ENCODE measurements around the gene ASPSCR1. TPM values are rescaled to one million over a fixed set of nuclear protein-coding genes. Genes with fewer than 3 reads are reported as not detected.
A peak's percentile ranks its signal among the peaks of the same experiment; 100 is the strongest.

The ASPSCR1 gene
- total and polyA plus RNA-seq, 10 of the 15 experiments (the other 5 are each of a cell fraction or from before 2014, with no cell fraction given), result 1.5 to 48.4 (median 25.4) TPM

DNA sequence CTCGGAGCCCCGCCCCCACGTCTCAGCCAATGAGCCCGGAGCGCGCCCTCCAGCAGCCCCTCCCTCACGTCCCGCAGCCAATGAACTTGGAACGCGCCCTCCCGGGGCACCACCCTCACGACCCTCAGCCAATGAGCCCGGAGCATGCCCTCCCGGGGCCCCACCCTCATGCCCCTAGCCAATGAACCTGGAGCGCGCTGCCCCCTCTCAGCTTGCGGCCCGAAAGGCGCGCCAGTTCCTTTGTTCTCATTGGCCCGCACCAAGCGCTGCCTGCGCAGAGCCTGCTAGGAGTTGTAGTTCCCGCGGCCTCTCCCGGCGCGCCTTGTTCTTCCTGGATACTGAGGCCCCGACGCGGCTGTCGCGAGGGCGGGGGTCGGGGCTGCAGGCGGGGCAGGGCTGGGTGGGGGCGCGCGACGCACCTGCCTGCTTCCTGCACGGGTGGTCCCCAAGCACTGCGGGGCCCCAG is 45.6 kb downstream of the ASPSCR1 start, which contains the start of gene LRRC45 (continued):
- TF ChIP-seq, protein P1, sequence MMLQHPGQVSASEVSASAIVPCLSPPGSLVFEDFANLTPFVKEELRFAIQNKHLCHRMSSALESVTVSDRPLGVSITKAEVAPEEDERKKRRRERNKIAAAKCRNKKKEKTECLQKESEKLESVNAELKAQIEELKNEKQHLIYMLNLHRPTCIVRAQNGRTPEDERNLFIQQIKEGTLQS (IDR thresholded peaks at IDR 0.05; ENCODE audit: borderline replicate concordance, extremely low read depth, low read depth, low read length), result no peak
- TF ChIP-seq JUND (IDR thresholded peaks at IDR 0.05; ENCODE audit: low read depth, low read length), result no peak
- TF ChIP-seq CHD4 (IDR thresholded peaks at IDR 0.05), result no peak
- no peak for TF ChIP-seq ASH2L (IDR thresholded peaks at IDR 0.05; ENCODE audit: borderline replicate concordance, low read depth)
- no peak for TF ChIP-seq RUNX3 (IDR thresholded peaks at IDR 0.05; ENCODE audit: low read length)
- no peak for TF ChIP-seq LARP7 (IDR thresholded peaks at IDR 0.05)
- TF ChIP-seq ZNF24 (IDR thresholded peaks at IDR 0.05), result no peak
- TF ChIP-seq, protein P2, sequence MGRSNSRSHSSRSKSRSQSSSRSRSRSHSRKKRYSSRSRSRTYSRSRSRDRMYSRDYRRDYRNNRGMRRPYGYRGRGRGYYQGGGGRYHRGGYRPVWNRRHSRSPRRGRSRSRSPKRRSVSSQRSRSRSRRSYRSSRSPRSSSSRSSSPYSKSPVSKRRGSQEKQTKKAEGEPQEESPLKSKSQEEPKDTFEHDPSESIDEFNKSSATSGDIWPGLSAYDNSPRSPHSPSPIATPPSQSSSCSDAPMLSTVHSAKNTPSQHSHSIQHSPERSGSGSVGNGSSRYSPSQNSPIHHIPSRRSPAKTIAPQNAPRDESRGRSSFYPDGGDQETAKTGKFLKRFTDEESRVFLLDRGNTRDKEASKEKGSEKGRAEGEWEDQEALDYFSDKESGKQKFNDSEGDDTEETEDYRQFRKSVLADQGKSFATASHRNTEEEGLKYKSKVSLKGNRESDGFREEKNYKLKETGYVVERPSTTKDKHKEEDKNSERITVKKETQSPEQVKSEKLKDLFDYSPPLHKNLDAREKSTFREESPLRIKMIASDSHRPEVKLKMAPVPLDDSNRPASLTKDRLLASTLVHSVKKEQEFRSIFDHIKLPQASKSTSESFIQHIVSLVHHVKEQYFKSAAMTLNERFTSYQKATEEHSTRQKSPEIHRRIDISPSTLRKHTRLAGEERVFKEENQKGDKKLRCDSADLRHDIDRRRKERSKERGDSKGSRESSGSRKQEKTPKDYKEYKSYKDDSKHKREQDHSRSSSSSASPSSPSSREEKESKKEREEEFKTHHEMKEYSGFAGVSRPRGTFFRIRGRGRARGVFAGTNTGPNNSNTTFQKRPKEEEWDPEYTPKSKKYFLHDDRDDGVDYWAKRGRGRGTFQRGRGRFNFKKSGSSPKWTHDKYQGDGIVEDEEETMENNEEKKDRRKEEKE (IDR thresholded peaks at IDR 0.05), result no peak
- TF ChIP-seq NR2C1 (IDR thresholded peaks at IDR 0.05), result peak; percentile 40; the same call in 1 of the 2 replicates
- no peak for TF ChIP-seq POU2F2 (IDR thresholded peaks at IDR 0.05; ENCODE audit: borderline replicate concordance, low read depth, low read length)
- no peak for TF ChIP-seq NR2F1 (conservative IDR thresholded peaks at IDR 0.05)
- TF ChIP-seq IRF4 (IDR thresholded peaks at IDR 0.05; ENCODE audit: low read depth, low read length), result no peak
- no peak for TF ChIP-seq IKZF2 (IDR thresholded peaks at IDR 0.05)
- no peak for TF ChIP-seq ZZZ3 (IDR thresholded peaks at IDR 0.05; ENCODE audit: control insufficient read depth, insufficient read length, low read depth)
- TF ChIP-seq, protein P3, sequence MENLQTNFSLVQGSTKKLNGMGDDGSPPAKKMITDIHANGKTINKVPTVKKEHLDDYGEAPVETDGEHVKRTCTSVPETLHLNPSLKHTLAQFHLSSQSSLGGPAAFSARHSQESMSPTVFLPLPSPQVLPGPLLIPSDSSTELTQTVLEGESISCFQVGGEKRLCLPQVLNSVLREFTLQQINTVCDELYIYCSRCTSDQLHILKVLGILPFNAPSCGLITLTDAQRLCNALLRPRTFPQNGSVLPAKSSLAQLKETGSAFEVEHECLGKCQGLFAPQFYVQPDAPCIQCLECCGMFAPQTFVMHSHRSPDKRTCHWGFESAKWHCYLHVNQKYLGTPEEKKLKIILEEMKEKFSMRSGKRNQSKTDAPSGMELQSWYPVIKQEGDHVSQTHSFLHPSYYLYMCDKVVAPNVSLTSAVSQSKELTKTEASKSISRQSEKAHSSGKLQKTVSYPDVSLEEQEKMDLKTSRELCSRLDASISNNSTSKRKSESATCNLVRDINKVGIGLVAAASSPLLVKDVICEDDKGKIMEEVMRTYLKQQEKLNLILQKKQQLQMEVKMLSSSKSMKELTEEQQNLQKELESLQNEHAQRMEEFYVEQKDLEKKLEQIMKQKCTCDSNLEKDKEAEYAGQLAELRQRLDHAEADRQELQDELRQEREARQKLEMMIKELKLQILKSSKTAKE (IDR thresholded peaks at IDR 0.05; ENCODE audit: low read depth, poor library complexity, severe bottlenecking), result no peak
- TF ChIP-seq BHLHE40 (IDR thresholded peaks at IDR 0.05; ENCODE audit: borderline replicate concordance in 1 of 2, low read depth in 2 of 2, low read length in 1 of 2), result no peak
- TF ChIP-seq ZBTB11 (CRISPR knock-in tag; IDR thresholded peaks at IDR 0.05), result no peak
- TF ChIP-seq MXI1 (IDR thresholded peaks at IDR 0.05; ENCODE audit: low read depth, low read length), result no peak
- no peak for TF ChIP-seq GABPA (IDR thresholded peaks at IDR 0.05; ENCODE audit: low read depth)
- TF ChIP-seq SREBF1 (IDR thresholded peaks at IDR 0.05; ENCODE audit: low read length), result no peak
- TF ChIP-seq, protein P4, sequence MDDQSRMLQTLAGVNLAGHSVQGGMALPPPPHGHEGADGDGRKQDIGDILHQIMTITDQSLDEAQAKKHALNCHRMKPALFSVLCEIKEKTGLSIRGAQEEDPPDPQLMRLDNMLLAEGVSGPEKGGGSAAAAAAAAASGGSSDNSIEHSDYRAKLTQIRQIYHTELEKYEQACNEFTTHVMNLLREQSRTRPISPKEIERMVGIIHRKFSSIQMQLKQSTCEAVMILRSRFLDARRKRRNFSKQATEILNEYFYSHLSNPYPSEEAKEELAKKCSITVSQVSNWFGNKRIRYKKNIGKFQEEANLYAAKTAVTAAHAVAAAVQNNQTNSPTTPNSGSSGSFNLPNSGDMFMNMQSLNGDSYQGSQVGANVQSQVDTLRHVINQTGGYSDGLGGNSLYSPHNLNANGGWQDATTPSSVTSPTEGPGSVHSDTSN (IDR thresholded peaks at IDR 0.05; ENCODE audit: insufficient replicate concordance, low read depth, low read length), result no peak
- no peak for TF ChIP-seq POLR2AphosphoS2 (IDR thresholded peaks at IDR 0.05; ENCODE audit: low read depth, low read length)
